ENCODE results near the gene PRAMEF10.
"Not testable (repeated sequence)": the region's sequence is repeated elsewhere in the genome, so short reads cannot be mapped to it uniquely, and the experiment has no call there.

- TF ChIP-seq ZNF274 (IDR thresholded peaks at IDR 0.05; ENCODE audit: low read depth, low read length); YY1 (IDR thresholded peaks at IDR 0.05; ENCODE audit: insufficient read depth, insufficient read length); SUZ12 (IDR thresholded peaks at IDR 0.05; ENCODE audit: extremely low read depth, insufficient read depth, insufficient read length): not testable (repeated sequence)
Measured at GRCh38 chr1:12921749-12922148, 23.7 kb upstream of the PRAMEF10 start.
